ENCODE results near the gene GNA14.
A peak's percentile ranks its signal among the peaks of the same experiment; 100 is the strongest.

The GNA14 gene

DNA sequence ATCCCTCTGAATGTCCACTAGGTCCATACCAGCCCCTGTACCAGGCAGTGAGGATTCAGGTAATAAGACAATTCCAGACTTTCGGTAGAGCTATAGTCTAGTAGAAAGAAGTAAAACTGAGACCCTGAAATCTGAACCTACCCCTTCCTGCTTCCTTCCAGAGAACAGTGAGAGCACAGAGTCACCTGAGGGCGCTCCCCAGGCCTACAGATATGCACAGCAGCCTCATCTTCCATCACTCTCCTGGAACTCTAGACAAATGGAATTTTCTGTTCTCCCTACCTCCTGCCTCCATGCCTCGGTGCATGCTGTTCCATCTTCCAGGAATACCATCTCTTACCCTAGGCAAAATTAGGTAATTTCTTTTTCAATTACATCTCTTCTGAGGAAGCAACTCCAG, 3.1 kb upstream of the GNA14 start:
- Histone ChIP-seq H3K9ac (ENCODE audit: low read length) (no peak overlapping the region), H3K18ac (ENCODE audit: low read length) (no peak overlapping the region), H3K36me3 (ENCODE audit: control insufficient read depth in 1 of 2, insufficient read depth in 2 of 2, low read length in 2 of 2) (no peaks in the 10 kb centered on the region), H3K4me3 (ENCODE audit: low read depth, low read length) (no peak overlapping the region), H3K27me3 (ENCODE audit: insufficient read depth, low read length) (peaks cover 16% of the 10 kb centered on the region), H2BK5ac (ENCODE audit: low read depth, low read length, poor library complexity) (no peak overlapping the region), H4K8ac (ENCODE audit: low read depth, low read length) (no peak overlapping the region), H3K4me1 (ENCODE audit: control insufficient read depth in 1 of 2, insufficient read depth in 2 of 2, low read length in 2 of 2) (peaks cover 10 to 12% of the 10 kb centered on the region in 2 experiments), H2BK12ac (ENCODE audit: low read length) (peak overlapping the region; percentile 30), H3K14ac (ENCODE audit: low read length) (no peak overlapping the region), H4K91ac (ENCODE audit: low read depth, low read length) (no peak overlapping the region), H3K79me1 (ENCODE audit: low read length) (peaks cover 13% of the 10 kb centered on the region), H3K9me3 (ENCODE audit: insufficient read depth, low read depth, low read length) (no peaks in the 10 kb centered on the region), H2AFZ (ENCODE audit: insufficient read depth, low read length, poor library complexity) (no peak overlapping the region), H2BK120ac (ENCODE audit: insufficient read depth, low read length, poor library complexity) (peak overlapping the region; percentile 38), H3K4me2 (ENCODE audit: low read length) (no peak overlapping the region), H4K12ac (ENCODE audit: low read depth, low read length) (no peak overlapping the region), H3K79me2 (ENCODE audit: control insufficient read depth, insufficient read depth, low read length, poor library complexity) (peaks cover 8% of the 10 kb centered on the region), H2AK5ac (ENCODE audit: low read length) (no peak overlapping the region), H3K4ac (ENCODE audit: low read depth, low read length) (no peak overlapping the region), H3K27ac (ENCODE audit: low read depth, low read length) (no peak overlapping the region), H3K23ac (ENCODE audit: low read length) (no peak overlapping the region)
- WGBS (ENCODE audit: extremely low coverage, insufficient coverage, insufficient read length): no CpG with 5 or more reads among the region's 3 CpGs
- no peak for DNase-seq

DNA sequence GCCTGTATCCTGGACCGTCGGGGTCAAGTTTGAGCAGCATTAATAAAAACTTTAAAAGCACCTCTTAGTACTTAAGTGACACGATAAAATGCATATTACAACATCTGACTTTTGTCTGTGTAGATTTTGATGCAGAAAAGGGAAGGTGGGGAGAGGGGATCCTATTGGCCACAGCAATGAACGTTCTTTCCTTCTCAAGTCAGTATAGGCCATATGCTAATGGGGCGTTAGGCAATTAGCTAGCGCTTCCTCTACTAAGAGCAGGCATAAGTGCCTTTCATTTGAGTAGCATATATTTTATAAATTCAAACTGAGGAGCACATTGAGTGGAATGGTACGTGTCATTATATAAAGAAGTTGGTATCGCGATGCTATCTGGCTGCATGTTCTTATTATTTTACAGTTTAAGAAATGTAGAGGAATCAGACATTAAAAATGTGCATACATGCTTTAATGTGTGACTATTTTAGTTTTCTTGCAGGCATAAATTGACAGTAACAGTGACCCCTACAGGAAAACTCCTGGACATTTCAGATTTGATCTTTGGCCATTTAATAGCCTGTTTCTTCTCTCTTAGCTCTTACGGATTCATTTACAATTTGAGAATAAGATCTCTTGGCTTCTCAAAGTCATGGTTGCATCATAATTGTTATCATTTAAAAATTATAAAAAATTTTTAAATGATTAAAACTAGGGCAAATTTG, 1.1 kb upstream of the GNA14 start:
- peak overlapping the region; percentile 66 for H3K4me2 ChIP-seq (ENCODE audit: low read length)

DNA sequence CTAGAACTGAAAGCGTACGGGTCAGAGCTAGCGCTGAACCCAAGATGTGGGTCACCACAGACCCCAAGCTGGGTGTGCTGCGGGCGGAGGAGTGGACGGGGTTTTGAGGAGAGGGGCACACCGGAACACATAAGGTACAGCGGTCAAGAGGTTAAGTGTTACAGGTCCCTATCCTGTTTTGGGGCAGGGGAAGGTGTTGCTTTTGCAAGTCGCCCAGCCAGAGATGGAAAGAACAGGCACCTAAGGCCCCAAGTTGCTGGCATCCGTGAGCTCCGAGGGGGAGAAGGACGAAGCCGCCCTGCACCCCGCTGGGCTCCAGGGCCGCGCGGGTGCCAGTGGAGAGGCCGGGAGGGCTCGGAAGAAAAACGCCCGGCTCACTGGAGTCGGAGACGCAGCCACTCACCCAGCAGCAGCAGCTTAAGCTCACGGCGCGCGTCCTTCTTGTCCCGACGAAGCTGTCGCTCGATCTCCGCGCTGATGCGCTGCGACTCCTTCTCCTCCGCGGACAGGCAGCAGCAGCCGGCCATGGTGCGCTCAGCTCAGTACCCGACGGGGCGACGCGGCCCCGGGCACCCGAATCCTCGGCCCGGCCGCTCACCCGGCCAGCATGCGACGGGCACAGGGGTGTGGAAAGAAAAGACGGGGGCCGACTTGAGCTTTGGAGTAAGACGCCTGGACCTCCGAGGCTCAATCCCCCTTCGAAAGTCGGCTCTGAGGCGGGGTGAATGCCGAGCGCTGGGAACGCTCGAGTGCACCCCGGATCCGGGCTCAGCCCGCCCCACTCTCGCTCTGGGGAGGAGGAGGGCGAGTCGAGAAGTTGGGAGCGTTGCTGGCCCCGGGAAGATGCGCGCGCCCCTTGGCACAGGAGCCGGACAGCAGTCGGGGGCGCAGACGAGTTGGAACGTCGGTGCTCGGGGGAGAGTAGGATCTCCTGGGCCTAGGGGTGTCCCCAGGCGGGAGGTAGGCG, 572 bp downstream of the GNA14 start:
- Histone ChIP-seq H2BK120ac (ENCODE audit: insufficient read depth, low read length, poor library complexity) (peak overlapping the region; percentile 71), H3K9me3 (ENCODE audit: insufficient read depth, low read depth, low read length) (no peaks in the 10 kb centered on the region), H3K4me2 (ENCODE audit: low read length) (peak overlapping the region; percentile 66), H3K18ac (ENCODE audit: low read length) (peak overlapping the region; percentile 85), H3K27me3 (ENCODE audit: insufficient read depth, low read length) (peaks cover 16% of the 10 kb centered on the region), H3K36me3 (ENCODE audit: control insufficient read depth in 1 of 2, insufficient read depth in 2 of 2, low read length in 2 of 2) (no peaks in the 10 kb centered on the region), H3K4me1 (ENCODE audit: control insufficient read depth in 1 of 2, insufficient read depth in 2 of 2, low read length in 2 of 2) (peaks cover 10 to 12% of the 10 kb centered on the region in 2 experiments), H3K27ac (ENCODE audit: low read depth, low read length) (no peak overlapping the region), H2AK5ac (ENCODE audit: low read length) (no peak overlapping the region), H3K9ac (ENCODE audit: low read length) (no peak overlapping the region), H3K4ac (ENCODE audit: low read depth, low read length) (peak overlapping the region; percentile 43), H3K79me2 (ENCODE audit: control insufficient read depth, insufficient read depth, low read length, poor library complexity) (peaks cover 8% of the 10 kb centered on the region), H4K91ac (ENCODE audit: low read depth, low read length) (peak overlapping the region; percentile 75), H4K12ac (ENCODE audit: low read depth, low read length) (peak overlapping the region; percentile 71), H4K8ac (ENCODE audit: low read depth, low read length) (peak overlapping the region; percentile 40), H2BK5ac (ENCODE audit: low read depth, low read length, poor library complexity) (no peak overlapping the region), H3K79me1 (ENCODE audit: low read length) (peaks cover 13% of the 10 kb centered on the region), H3K14ac (ENCODE audit: low read length) (peak overlapping the region; percentile 68), H2BK12ac (ENCODE audit: low read length) (peak overlapping the region; percentile 13), H3K4me3 (ENCODE audit: low read depth, low read length) (peak overlapping the region; percentile 63), H3K23ac (ENCODE audit: low read length) (no peak overlapping the region), H2AFZ (ENCODE audit: insufficient read depth, low read length, poor library complexity) (peak overlapping the region; percentile 80)
- WGBS (ENCODE audit: extremely low coverage, insufficient coverage, insufficient read length): no CpG with 5 or more reads among the region's 83 CpGs
- no peak for DNase-seq

More for the DNA sequence above, 1.1 kb upstream of the GNA14 start:
- Histone ChIP-seq H3K36me3 (ENCODE audit: control insufficient read depth in 1 of 2, insufficient read depth in 2 of 2, low read length in 2 of 2) (no peaks in the 10 kb centered on the region), H3K4ac (ENCODE audit: low read depth, low read length) (no peak overlapping the region), H3K79me1 (ENCODE audit: low read length) (peaks cover 13% of the 10 kb centered on the region), H3K9ac (ENCODE audit: low read length) (no peak overlapping the region), H3K4me3 (ENCODE audit: low read depth, low read length) (no peak overlapping the region), H3K4me1 (ENCODE audit: control insufficient read depth in 1 of 2, insufficient read depth in 2 of 2, low read length in 2 of 2) (peaks cover 10 to 12% of the 10 kb centered on the region in 2 experiments), H3K9me3 (ENCODE audit: insufficient read depth, low read depth, low read length) (no peaks in the 10 kb centered on the region), H2BK120ac (ENCODE audit: insufficient read depth, low read length, poor library complexity) (no peak overlapping the region), H2AK5ac (ENCODE audit: low read length) (no peak overlapping the region), H3K23ac (ENCODE audit: low read length) (no peak overlapping the region), H3K14ac (ENCODE audit: low read length) (no peak overlapping the region), H4K8ac (ENCODE audit: low read depth, low read length) (no peak overlapping the region), H3K79me2 (ENCODE audit: control insufficient read depth, insufficient read depth, low read length, poor library complexity) (peaks cover 8% of the 10 kb centered on the region), H3K27ac (ENCODE audit: low read depth, low read length) (no peak overlapping the region), H3K27me3 (ENCODE audit: insufficient read depth, low read length) (peaks cover 16% of the 10 kb centered on the region), H4K12ac (ENCODE audit: low read depth, low read length) (no peak overlapping the region), H2BK5ac (ENCODE audit: low read depth, low read length, poor library complexity) (no peak overlapping the region), H2BK12ac (ENCODE audit: low read length) (no peak overlapping the region), H4K91ac (ENCODE audit: low read depth, low read length) (no peak overlapping the region), H2AFZ (ENCODE audit: insufficient read depth, low read length, poor library complexity) (no peak overlapping the region), H3K18ac (ENCODE audit: low read length) (no peak overlapping the region)
- no CpG with 5 or more reads among the region's 10 CpGs for WGBS (ENCODE audit: extremely low coverage, insufficient coverage, insufficient read length)
- peak in 1 of 2 donors; percentile 54 for DNase-seq

DNA sequence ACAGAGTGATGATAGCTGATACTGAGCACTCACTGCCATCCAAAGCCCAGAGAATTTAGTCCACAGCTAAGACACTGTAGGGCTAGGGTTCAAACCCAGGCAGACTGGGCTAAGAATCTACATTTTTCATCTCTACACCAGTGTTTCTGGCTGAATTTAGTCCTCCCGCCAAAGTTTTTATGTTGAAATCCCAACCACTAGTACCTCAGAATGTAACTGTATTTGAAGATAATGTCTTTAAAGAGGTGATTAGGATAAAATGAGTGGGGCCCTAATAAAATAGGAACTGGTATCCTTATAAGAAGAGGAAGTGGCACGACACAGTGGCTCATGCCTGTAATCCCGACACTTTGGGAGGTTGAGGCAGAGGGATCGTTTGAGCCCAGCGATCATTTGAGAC, 4.3 kb downstream of the GNA14 start:
- Histone ChIP-seq H2BK120ac (ENCODE audit: insufficient read depth, low read length, poor library complexity) (no peak overlapping the region), H3K9ac (ENCODE audit: low read length) (no peak overlapping the region), H3K18ac (ENCODE audit: low read length) (no peak overlapping the region), H3K27me3 (ENCODE audit: insufficient read depth, low read length) (peaks cover 16% of the 10 kb centered on the region), H3K4me1 (ENCODE audit: control insufficient read depth in 1 of 2, insufficient read depth in 2 of 2, low read length in 2 of 2) (peaks cover 7 to 12% of the 10 kb centered on the region in 2 experiments), H4K12ac (ENCODE audit: low read depth, low read length) (no peak overlapping the region), H2AK5ac (ENCODE audit: low read length) (no peak overlapping the region), H2AFZ (ENCODE audit: insufficient read depth, low read length, poor library complexity) (no peak overlapping the region), H3K4me3 (ENCODE audit: low read depth, low read length) (no peak overlapping the region), H3K14ac (ENCODE audit: low read length) (no peak overlapping the region), H4K91ac (ENCODE audit: low read depth, low read length) (no peak overlapping the region), H3K36me3 (ENCODE audit: control insufficient read depth in 1 of 2, insufficient read depth in 2 of 2, low read length in 2 of 2) (no peaks in the 10 kb centered on the region), H3K23ac (ENCODE audit: low read length) (no peak overlapping the region), H3K4ac (ENCODE audit: low read depth, low read length) (no peak overlapping the region), H2BK5ac (ENCODE audit: low read depth, low read length, poor library complexity) (no peak overlapping the region), H3K79me1 (ENCODE audit: low read length) (peaks cover 13% of the 10 kb centered on the region), H3K79me2 (ENCODE audit: control insufficient read depth, insufficient read depth, low read length, poor library complexity) (peaks cover 8% of the 10 kb centered on the region), H3K27ac (ENCODE audit: low read depth, low read length) (no peak overlapping the region), H2BK12ac (ENCODE audit: low read length) (no peak overlapping the region), H3K4me2 (ENCODE audit: low read length) (no peak overlapping the region), H3K9me3 (ENCODE audit: insufficient read depth, low read depth, low read length) (no peaks in the 10 kb centered on the region), H4K8ac (ENCODE audit: low read depth, low read length) (no peak overlapping the region)
- no CpG with 5 or more reads among the region's 5 CpGs for WGBS (ENCODE audit: extremely low coverage, insufficient coverage, insufficient read length)
- DNase-seq: no peak

Measured in trophoblast cell (in vitro differentiated cells and primary cell).